Measurements from ENCODE around the gene NOC2L.
"Not testable (repeated sequence)": the region's sequence is repeated elsewhere in the genome, so short reads cannot be mapped to it uniquely, and the experiment has no call there.

The NOC2L gene

GRCh38 chr1:960363-961131 lies 1.5 kb upstream of the NOC2L start, which contains the start of gene KLHL17:
Gene KLHL17, plus strand, starts transcription at chr1:960584. Its CDS starts 110 bp downstream, at chr1:960694.
- DNase-seq, result no peak

DNA sequence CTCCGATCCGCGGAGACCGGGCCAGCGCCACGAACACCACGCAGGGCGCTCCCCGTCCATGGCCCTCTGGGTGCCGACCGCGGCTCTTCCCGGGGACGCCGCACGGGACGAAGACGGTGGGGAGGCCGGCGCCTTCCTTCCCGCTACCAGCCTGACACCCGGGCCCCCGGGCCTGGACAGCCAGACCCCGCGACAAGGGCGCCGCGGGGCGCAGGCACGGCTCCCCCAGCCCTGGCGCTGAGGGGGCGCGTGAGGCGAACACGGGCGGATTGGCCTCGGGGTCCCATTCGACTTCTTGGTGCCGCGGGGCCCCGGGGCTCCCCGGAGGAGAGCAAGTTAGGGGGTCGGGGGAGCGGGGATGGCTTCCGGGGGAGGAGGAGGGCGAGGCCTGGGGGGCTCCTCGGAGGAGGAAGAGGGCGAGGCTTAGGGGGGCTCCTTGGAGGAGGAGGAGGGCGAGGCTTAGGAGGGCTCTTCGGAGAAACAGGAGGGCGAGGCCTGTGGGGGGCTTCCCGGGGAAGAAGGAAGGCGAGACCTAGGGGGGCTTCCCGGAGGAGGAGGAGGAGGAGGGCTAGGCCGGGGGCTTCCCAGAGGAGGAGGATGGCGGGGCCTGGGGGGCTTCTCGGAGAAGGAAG lies 791 bp upstream of the NOC2L start:
- no peak for DNase-seq

DNA sequence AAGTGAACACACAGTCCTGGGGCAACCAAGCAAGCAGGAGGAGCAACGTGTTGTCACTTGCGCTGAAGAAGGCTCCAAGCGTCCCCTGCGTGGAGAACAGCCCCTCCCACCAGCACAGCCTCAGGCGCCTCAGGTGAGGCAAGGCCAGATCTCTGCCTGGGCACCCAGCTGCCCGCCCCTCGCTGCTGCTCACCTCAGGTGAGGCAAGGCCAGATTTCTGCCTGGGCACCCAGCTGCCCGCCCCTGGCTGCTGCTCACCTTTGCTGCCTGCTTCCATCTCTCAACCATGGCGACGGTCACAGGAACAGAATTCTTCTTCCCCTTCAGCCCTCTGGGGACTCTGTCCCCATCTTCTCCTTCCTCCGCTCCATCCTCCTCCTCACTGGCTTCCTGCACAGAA lies 2.4 kb downstream of the NOC2L start:
- DNase-seq, result no peak

DNA sequence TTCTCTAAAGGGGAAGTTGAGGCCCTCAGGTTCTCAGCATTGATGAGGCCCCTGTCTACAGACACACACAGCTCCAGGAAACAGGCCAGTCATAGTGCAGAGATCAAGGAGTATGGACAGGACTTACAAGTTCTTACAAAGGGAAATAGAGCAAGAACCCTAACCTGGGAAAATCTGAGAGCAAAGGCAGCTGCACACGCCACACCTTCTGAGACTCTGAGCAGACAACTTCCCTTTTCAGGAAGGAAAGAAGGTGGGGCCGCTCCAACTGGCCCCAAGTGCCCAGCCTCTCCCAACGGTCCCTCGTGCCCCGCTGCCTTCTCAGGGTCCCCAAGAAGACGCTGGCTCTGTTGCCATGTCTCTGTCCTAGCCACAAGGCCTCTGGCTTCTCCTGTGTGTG lies 3.6 kb downstream of the NOC2L start:
- DNase-seq, result no peak

- no peak for DNase-seq
Observed at GRCh38 chr1:954927-955326, 4.1 kb downstream of the NOC2L start.

- no peak for DNase-seq
Observed at GRCh38 chr1:953524-954320, 5.3 kb downstream of the NOC2L start.

GRCh38 chr1:952603-953002 lies 6.5 kb downstream of the NOC2L start:
- no peak for DNase-seq

GRCh38 chr1:952201-952600 lies 6.9 kb downstream of the NOC2L start:
- no peak for DNase-seq

- DNase-seq, result no peak
Observed at GRCh38 chr1:951364-951763, 7.7 kb downstream of the NOC2L start.

DNA sequence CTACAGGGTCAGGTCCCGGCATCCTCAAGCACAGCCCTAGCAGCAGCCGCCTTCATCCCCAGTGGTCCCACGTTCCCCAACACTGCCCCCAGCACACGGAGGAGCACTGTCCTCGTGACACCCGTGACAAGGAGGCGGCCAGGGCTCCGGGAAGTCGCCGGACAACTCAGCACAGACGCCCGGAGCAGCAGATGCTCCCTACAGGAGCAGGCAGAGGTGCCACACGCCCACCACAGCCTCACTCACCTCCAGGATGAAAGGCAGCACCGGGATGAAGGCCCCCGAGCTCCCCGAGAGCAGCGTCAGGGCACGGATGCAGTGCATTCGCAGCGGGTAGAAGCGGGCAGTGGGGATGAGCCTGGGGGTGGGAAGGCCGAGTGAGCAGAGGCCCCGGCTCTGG lies 8.2 kb downstream of the NOC2L start:
- DNase-seq, result no peak

- DNase-seq, result no peak
Observed at GRCh38 chr1:950268-950667, 8.8 kb downstream of the NOC2L start.

- DNase-seq, result no peak
Observed at GRCh38 chr1:947958-948357, 11.1 kb downstream of the NOC2L start.

- DNase-seq, result not testable (repeated sequence)
Observed at GRCh38 chr1:946811-947210, 12.2 kb downstream of the NOC2L start.

- DNase-seq, result no peak
Observed at GRCh38 chr1:945688-946556, 13.1 kb downstream of the NOC2L start.

GRCh38 chr1:944341-945325 lies 14.4 kb downstream of the NOC2L start:
- no peak for DNase-seq

- no peak for DNase-seq
Observed at GRCh38 chr1:943545-944340, 15.3 kb downstream of the NOC2L start.

GRCh38 chr1:942864-943533 lies 16.1 kb downstream of the NOC2L start:
- no peak for DNase-seq

- no peak for DNase-seq
Observed at GRCh38 chr1:942411-942821, 16.6 kb downstream of the NOC2L start.

DNA sequence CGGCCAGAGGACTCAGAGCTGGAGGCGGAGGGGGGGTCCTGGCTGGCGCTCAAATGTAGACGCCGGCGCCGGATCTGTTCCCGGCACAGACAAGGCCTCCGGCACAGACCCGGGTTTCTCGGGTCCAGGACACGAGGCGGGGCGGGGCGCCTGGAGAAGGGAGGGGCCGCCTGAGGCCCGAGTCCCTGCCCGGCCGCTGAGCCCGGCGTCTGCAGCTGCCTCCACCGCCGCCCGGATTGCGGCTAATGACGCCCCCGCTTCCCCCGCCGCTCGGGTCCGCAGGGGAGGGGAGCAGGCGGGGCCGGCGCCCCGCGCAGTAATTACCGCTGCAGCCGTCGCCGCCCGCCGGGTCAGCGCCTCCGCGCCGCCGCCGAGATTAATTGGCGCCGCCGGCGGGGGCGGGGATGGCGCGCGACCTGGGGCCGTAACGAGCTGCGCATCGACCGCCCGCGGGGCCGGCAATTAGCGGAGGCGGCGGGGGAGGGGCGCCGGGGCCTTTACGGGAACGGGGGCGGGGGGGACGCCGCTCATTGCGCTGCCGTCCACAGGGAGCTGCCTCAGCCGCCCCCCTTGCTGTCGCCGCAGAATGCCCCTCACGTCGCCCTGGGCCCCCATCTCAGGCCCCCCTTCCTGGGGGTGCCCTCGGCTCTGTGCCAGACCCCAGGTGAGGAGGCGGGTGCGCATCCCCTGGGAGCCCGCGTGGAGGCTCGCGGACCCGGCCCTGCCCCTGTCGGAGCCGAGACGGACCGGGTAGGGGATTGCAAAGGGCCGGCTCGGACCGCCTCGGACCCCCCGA lies 17.3 kb downstream of the NOC2L start:
- no peak for DNase-seq

All from NCI-H524 treated with DMSO at 0.1 percent for 48 hours (cell line).